Tibial nerve (tissue), 4 donors: ENCODE results near the gene ESPL1. TPM values are rescaled to one million over a fixed set of nuclear protein-coding genes. Genes with fewer than 3 reads are reported as not detected.

Source experiments
- DNase-seq, 2 donors: peaks; one replicate each; pipeline ENCODE4 v3.0.0-alpha.2; 2019; ENCODE audit warnings: low spot score in 2 of 2
- H3K27ac ChIP-seq, 4 donors: fragments of 200-600 bp; sonication (generic) in 3 of 4; one replicate each; pipeline ENCODE4 v1.5.1; 2017 to 2019; ENCODE audit warnings: mild to moderate bottlenecking in 1 of 4
- H3K27me3 ChIP-seq, 2 donors: fragments of 200-600 bp; sonication (generic) in 1 of 2; one replicate each; pipeline versions ENCODE4 v1.5.1 to v1.6.0; 2017 to 2019
- H3K36me3 ChIP-seq, 3 donors: fragments of 200-600 bp; sonication (generic); one replicate each; pipeline ENCODE4 v1.5.1; 2018 to 2019
- H3K4me1 ChIP-seq, 4 donors: fragments of 200-600 bp; sonication (generic) in 3 of 4; one replicate each; pipeline ENCODE4 v1.5.1; 2017 to 2019
- H3K4me3 ChIP-seq, 4 donors: fragments of 200-600 bp; sonication (generic) in 3 of 4; one replicate each; pipeline ENCODE4 v1.5.1; 2017 to 2019; ENCODE audit warnings: mild to moderate bottlenecking in 1 of 4, moderate library complexity in 1 of 4
- H3K9me3 ChIP-seq, 4 donors: fragments of 200-600 bp; sonication (generic) in 3 of 4; one replicate each; pipeline ENCODE4 v1.5.1; 2017 to 2019
- EP300 ChIP-seq, 2 donors: sonication (generic); formaldehyde crosslinking; IDR thresholded peaks; one replicate each; pipeline ENCODE4 v1.6.1; 2017; ENCODE audit warnings: antibody characterized with exemption in 2 of 2, mild to moderate bottlenecking in 1 of 2
- POLR2A ChIP-seq, 2 donors: fragments of 450-650 bp; IDR thresholded peaks; one replicate each; pipeline ENCODE4 v1.6.1; 2017; ENCODE audit warnings: antibody characterized with exemption in 2 of 2, mild to moderate bottlenecking in 2 of 2, moderate library complexity in 2 of 2
- WGBS, 2 donors: methylation state at CpG; one replicate each; pipeline ENCODE4 v1.1.5; 2018; 5-methylcytosine and 5-hydroxymethylcytosine counted together
- total RNA-seq, 4 donors: library from RNA; depleted of rRNA; stranded (reverse); fragments of >200 nt; gene quantifications; one replicate each; pipeline ENCODE4 v1.1.0, GENCODE V29; 2016
- TF ChIP-seq, protein P1 (sequence below), 5 experiments: fragments of 200-600 bp in 3 of 5; fragments of 450-650 bp in 2 of 5; sonication (generic) in 3 of 5; IDR thresholded peaks; one replicate each; pipeline ENCODE4 v1.5.1; 2016 to 2019; ENCODE audit warnings: antibody characterized with exemption in 5 of 5, mild to moderate bottlenecking in 3 of 5, moderate library complexity in 2 of 5

Gene ESPL1
- total RNA-seq, 4 donors from 2014 or later = 2.2 to 8.7 (median 2.5) TPM; not detected in 1

DNA sequence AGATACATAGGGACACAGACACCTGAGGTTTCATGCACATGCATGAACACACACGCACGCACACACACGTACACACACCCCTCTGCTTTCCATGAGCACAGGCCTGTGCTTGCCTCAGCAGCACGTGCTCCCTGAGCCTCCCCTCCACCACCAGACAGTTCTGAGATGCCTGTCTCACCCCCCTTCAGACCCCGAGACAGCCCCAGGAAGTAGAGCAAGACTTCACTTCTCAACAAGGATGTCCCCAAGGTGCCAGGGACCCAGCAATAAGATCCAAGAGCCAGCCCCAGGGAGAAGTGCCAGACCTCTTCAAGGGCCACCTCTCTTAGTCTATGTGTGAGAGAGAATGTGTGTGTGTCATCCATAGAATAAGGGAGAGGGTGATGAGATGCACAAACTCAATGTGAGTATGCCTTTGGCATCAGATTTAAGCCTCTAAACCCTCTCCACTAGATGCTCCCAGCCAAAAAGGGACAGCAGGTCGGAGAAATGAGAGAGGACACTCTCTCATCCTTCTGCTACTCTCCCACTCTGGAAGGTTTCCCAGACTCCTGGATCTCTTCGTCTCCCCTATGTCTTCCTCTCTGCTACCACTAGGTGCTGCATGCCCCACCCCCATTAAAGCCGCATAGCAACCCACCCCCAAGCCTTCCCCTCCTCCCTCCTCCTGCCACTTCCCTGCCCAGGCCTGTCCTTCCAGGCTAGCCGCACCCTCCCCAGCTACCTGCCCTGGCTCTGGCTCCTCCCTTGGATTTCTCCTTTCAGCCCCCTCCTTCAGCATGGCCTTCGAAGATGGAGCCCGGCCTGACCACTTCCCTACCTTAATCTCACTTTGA is 43.8 kb upstream of the ESPL1 start:
- WGBS, 2 donors = 42 to 45% methylated on average over 11 of the region's 11 CpGs
- H3K27me3 ChIP-seq = no peaks in the 10 kb centered on the region
- DNase-seq = no peak
- H3K27ac ChIP-seq = peak overlapping the region; percentile 92 to 100 (median 96)
- no peaks in the 10 kb centered on the region for H3K9me3 ChIP-seq
- no peak for TF ChIP-seq POLR2A (IDR thresholded peaks at IDR 0.05)
- TF ChIP-seq, protein P1, sequence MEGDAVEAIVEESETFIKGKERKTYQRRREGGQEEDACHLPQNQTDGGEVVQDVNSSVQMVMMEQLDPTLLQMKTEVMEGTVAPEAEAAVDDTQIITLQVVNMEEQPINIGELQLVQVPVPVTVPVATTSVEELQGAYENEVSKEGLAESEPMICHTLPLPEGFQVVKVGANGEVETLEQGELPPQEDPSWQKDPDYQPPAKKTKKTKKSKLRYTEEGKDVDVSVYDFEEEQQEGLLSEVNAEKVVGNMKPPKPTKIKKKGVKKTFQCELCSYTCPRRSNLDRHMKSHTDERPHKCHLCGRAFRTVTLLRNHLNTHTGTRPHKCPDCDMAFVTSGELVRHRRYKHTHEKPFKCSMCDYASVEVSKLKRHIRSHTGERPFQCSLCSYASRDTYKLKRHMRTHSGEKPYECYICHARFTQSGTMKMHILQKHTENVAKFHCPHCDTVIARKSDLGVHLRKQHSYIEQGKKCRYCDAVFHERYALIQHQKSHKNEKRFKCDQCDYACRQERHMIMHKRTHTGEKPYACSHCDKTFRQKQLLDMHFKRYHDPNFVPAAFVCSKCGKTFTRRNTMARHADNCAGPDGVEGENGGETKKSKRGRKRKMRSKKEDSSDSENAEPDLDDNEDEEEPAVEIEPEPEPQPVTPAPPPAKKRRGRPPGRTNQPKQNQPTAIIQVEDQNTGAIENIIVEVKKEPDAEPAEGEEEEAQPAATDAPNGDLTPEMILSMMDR (IDR thresholded peaks at IDR 0.05) = no peak
- TF ChIP-seq EP300 (IDR thresholded peaks at IDR 0.05) = no peak
- H3K4me3 ChIP-seq = no peak overlapping the region
- H3K36me3 ChIP-seq = peaks cover 0 to 18% (median 0%) of the 10 kb centered on the region in 3 donors
- H3K4me1 ChIP-seq = peaks cover 5 to 60% (median 43%) of the 10 kb centered on the region in 4 donors

DNA sequence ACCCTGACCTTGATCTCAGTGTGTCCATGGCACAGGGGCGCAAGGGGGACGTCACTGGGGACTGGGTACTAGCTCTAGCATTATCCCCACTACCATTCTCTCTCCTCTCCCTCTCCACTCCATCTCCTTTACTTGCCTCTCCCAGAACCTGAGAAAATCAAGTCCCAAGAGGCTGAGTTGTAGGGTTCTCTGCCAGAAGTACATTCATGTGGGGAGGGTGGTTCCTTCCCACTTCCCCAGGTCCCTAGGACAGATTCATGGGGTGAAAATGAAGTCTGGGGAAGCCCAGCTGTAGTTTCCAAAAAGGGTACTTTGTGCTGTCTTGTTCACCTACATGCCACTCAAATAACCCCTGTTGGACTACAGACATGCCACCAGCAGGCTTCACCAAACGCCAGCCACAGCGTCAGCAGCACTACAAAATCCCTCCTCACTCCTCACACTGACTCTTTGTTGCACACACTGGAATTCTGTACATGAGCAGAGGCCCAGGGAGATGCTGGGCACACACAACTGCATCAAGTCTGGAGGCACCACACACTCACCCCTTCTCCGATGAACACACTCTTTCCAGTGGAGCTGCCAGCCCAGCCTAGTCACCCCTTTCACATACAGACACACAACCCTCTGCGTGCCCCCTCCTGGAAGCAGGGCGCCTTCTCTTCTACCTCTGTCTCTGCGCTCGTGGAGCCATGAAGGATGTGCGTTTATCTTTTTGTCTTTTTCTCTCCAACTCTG is 43.0 kb upstream of the ESPL1 start:
- no peak for DNase-seq
- peak overlapping the region; percentile 92 to 100 (median 96) for H3K27ac ChIP-seq
- H3K27me3 ChIP-seq = no peaks in the 10 kb centered on the region
- peaks cover 5 to 66% (median 43%) of the 10 kb centered on the region in 4 donors for H3K4me1 ChIP-seq
- TF ChIP-seq EP300 (IDR thresholded peaks at IDR 0.05) (no peak), POLR2A (IDR thresholded peaks at IDR 0.05) (no peak)
- TF ChIP-seq, protein P1 (IDR thresholded peaks at IDR 0.05) = no peak
- peaks cover 0 to 22% (median 0%) of the 10 kb centered on the region in 3 donors for H3K36me3 ChIP-seq
- WGBS, 2 donors = 48 to 50% methylated on average over 10 of the region's 10 CpGs
- H3K4me3 ChIP-seq = no peak overlapping the region
- H3K9me3 ChIP-seq = no peaks in the 10 kb centered on the region

DNA sequence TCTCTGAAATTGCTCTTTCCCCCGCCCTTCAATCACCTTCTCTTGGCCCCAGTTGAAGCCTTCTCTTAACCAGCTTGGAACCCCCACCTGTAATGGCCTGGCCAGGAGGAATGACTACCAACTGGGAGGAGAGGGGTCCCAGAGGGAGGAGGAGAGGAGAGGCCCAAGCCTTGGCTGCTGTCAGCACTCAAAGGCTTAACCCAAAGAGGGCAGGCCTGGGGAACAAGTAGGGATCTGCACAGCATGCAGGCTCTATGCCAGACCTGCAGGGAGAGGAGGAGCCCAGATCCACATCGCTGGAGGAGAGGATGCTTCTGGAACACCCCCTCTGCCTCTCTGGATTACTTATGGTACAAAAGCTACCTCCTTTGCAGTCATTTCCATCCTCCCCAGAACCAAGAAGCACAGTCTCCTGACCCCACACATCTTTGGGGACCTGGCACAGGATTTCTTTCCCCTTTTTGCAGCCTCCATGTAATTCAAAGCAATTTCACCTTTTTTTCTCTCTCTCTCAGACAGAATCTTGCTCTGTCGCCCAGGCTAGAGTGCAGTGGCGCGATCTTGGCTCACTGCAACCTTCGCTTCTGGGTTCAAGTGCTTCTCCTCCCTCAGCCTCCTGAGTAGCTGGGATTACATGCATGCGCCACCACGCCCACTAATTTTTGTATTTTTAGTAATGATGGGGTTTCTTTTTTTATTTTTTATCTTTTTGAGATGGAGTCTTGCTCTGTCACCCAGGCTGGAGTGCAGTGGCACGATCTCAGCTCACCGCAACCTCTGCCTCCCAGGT is 42.3 kb upstream of the ESPL1 start:
- no peak for TF ChIP-seq POLR2A (IDR thresholded peaks at IDR 0.05)
- TF ChIP-seq EP300 (IDR thresholded peaks at IDR 0.05) = no peak
- TF ChIP-seq, protein P1 (IDR thresholded peaks at IDR 0.05) = no peak
- H3K4me3 ChIP-seq = no peak overlapping the region
- no peaks in the 10 kb centered on the region for H3K27me3 ChIP-seq
- H3K36me3 ChIP-seq = peaks cover 0 to 22% (median 0%) of the 10 kb centered on the region in 3 donors
- peaks cover 5 to 74% (median 49%) of the 10 kb centered on the region in 4 donors for H3K4me1 ChIP-seq
- no peaks in the 10 kb centered on the region for H3K9me3 ChIP-seq
- peak overlapping the region in 3 of 4 donors; percentile 93 to 100 (median 98) for H3K27ac ChIP-seq
- 82 to 86% methylated on average over 10 of the region's 10 CpGs for WGBS, 2 donors
- DNase-seq = no peak

DNA sequence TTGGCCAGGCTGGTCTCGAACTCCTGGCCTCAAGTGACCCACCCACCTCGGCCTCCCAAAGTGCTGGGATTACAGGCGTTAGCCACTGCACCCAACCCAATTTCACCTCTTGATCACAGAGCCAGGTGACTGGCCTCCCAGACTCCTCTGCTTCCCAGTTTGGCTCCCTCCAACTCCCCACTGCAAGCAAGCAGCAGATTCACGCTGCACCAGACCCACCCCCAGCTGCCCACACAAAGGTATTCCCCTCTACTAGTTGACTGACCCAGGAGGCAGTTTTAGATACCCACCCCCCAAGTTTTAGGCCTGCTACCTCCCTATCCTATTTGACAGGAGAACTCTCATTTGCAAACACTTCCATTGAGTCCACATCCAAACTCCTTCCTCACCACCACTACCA is 41.3 kb upstream of the ESPL1 start:
- no peak overlapping the region for H3K27ac ChIP-seq
- no peak overlapping the region for H3K4me3 ChIP-seq
- no peaks in the 10 kb centered on the region for H3K9me3 ChIP-seq
- TF ChIP-seq POLR2A (IDR thresholded peaks at IDR 0.05) (no peak), EP300 (IDR thresholded peaks at IDR 0.05) (no peak)
- TF ChIP-seq, protein P1 (IDR thresholded peaks at IDR 0.05) = no peak
- peaks cover 0 to 22% (median 0%) of the 10 kb centered on the region in 3 donors for H3K36me3 ChIP-seq
- H3K4me1 ChIP-seq = peaks cover 5 to 84% (median 49%) of the 10 kb centered on the region in 4 donors
- H3K27me3 ChIP-seq = no peaks in the 10 kb centered on the region
- WGBS, 2 donors = 82 to 95% methylated on average over 4 of the region's 4 CpGs
- no peak for DNase-seq
